Caki2 (cell line): ENCODE data around the gene ISYNA1. TPM values are rescaled to one million over a fixed set of nuclear protein-coding genes. Genes with fewer than 3 reads are reported as not detected.

Source experiments
- DNase-seq: peaks from one replicate; pipeline ENCODE4 v3.0.0-alpha.2; 2015; ENCODE audit warnings: low read depth
- in situ Hi-C: cut with HindIII; loops from 2 replicates; pipeline ENCODE4 v1.10.0; 2016; ENCODE audit warnings: low sequenced_read_pairs, low pct_unique_long_range_greater_than_20kb, mixed read lengths
- total RNA-seq: library from RNA; depleted of rRNA; stranded (reverse); fragments of >200 nt; shearing (Covaris generic); gene quantifications from 2 replicates; pipeline ENCODE4 v1.2.3, GENCODE V29; 2014; ENCODE audit warnings: low replicate concordance

The ISYNA1 gene
- total RNA-seq, 1 experiment from 2014 or later: 118 TPM

DNA sequence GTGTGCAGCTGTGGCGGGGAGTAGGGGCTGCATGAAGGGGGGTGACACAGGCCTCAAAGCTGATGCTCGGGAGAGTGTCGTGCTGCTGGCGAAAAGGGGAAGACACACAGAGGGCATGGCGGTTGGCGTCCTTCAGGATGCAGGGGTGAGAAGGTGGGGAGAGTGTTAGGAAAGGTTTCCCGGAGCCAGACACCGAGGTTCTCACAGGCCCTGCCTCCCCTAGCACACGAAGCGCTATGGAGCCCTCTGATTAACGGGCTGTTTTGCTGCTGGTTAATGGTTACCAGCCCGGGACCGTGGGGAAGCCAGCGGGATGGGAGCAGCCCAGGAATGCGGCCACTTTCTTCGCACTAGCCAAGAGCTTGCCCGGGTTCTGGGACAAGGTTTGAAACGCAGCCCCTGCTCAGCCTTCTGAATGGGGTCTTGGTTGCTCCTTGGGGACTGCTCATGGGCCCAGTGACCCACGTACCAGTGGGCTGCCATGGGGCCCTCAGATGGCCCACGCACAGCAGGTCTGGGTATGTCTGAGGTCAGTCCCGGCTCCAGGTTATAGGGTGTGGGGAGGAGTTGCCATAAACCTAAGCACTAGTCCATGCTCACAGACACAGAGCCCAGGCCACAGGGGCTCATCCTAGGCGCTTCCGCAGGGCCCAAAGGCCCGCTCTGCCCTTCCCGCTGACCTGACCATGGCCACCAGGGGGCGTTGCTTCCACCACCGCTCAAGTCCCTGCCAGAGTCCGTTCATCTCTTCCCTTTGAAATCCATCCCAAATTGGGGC lies 31.3 kb upstream of the ISYNA1 start:
- in situ Hi-C loops: no loop called here

DNA sequence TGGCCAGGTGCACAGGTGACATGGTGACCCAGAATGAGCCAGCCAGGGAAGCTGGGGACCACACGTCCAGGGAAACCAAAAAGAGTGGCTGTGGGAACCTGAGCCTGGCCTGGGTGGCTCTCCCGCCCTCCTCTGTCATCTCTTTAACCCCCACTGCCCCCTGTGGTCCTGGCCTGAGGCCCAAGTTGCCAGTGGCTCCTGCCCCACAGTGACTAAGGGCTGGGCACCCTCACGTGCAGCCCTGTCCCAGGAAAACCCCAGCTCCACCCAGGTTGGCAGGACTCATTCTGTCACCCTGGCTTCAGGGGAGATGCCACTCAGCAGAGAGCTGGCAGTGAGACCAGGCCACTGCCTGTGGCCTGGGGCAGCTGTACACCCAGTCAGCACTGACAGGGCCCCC lies 30.6 kb upstream of the ISYNA1 start:
- DNase-seq: peak; percentile 71

More for the DNA sequence above, 31.3 kb upstream of the ISYNA1 start:
- peak; percentile 80 for DNase-seq

DNA sequence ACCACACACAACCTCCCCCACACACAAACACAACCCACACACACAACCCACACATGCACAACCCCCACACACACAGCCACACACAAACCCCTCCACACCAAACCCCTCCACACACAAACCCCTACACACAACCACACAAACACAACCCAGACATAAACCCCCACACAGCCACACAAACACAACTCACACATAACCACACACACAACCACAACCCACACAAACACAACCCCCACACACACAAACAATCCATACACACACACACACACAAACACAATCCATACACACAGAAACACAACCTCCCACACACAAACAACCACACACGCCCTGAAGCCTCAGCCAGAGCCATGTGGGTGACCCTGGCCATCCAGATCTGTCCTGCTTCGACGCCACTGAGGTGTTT lies 30.0 kb upstream of the ISYNA1 start:
- in situ Hi-C loops: no loop called here
- no peak for DNase-seq

More for the DNA sequence above, 30.6 kb upstream of the ISYNA1 start:
- in situ Hi-C loops: no loop called here

DNA sequence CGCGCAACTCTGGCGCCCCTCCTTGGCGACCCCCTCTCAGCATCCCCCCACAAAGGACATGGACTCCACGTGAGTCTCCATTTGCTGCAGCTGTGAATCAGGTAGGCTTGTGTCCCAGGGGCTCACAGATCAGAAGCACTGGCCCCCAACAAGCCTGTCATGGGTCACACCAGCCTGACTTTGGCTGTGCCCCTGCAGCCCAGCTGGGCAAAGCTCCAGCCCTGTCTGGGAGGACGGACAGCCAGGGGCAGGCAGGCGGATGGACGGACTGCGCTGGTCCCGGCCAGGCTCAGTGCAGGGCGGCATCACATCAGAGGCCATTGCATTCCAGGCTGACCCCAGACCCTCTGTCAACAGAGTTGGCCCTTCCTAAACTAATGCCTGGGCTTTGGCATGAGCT lies 28.4 kb upstream of the ISYNA1 start:
- no peak for DNase-seq
- in situ Hi-C loops: no loop called here

DNA sequence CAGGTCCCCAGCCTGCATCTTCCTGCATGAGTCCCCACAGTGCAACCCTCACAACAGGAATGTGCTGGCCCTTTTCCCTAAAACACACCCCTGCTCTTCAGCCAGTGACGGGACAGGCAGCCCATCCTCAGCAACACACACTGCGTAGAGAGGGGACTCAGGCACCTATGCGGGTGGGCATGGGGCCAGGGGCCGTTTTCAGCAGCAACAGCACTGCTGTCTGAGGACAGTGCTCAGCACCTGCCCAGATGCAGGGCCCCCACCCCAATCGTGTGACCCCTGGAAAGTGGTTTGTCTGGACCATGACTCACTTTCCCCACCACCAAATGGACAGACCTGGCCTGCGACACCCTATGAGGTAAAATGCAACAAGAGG lies 28.0 kb upstream of the ISYNA1 start:
- in situ Hi-C loops: no loop called here
- no peak for DNase-seq

DNA sequence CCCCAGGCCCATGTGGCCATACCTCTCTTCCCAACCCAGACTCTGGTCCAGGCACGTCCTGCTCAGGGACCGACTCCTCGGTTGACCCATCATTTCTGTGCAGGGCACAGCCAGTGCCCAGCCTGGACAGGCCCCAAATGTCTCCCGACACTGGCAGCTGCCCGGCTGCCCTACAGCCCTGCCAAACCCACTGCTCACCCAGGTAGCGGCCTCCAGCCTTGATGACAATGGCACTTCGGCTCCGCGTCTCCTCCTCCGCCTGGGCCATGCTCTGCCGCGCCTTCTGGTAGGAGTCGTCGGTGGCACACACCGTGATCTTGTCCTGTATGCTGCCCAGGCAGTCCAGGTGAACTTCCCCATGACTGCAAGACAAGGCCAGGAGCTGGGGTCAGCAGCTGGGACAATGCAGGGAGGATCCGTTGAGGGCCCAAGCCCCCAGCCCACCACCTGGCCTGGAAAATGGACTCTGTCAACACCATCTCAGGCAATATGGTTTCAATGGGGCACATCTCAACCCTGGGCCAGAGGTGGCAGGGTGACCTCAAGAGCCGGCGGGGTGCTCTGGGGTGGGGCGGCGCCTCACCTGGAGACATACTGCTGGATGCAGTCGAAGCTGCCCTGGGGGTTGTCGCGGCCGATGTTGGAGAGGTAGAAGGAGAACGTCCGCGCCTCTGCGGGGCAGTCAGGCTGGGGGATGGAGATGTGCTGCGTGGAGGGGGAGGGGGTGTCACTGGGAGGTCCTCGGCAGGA lies 27.5 kb upstream of the ISYNA1 start:
- in situ Hi-C loops: no loop called here
- no peak for DNase-seq

DNA sequence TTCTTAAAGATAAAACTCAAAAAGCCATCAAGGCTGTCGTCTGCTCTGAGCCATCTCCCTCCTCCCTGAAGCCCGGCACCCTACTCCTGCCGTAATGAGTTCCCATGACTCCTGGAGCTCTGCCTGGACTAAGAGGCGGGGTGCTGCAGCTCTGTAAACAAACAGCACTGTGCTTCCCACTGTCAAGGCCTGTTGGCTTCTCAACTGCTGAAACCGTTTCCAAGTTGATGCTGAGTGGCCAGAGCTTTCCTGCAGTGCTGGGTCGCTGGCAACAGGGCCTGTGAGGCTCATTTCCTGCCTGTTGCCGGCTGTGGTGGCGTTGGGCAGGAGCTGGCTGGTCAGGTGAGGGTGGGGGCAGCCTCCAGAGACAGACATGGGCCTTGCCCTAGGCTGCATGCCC lies 26.7 kb upstream of the ISYNA1 start:
- in situ Hi-C loops: no loop called here
- DNase-seq: peak; percentile 71

DNA sequence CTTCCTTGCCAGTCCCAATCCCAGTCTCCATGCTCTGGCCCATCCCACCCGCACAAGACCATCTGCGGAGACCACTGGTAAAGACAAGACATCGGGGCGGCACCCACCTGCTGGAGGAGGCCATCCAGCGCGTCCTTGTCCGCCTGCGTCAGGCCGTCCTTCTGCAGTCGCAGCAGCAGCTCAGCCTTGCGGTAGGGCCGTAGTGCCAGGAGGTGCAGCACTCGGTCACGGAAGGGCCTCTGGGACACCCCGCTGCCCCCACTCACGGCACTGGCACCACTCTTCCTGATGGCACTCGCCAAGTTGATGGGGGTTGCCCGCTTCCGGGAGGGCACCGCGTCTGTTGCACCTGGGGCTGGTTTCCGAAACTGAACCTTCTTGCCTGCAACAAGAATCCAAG lies 23.5 kb upstream of the ISYNA1 start:
- DNase-seq: no peak
- in situ Hi-C loops: no loop called here

DNA sequence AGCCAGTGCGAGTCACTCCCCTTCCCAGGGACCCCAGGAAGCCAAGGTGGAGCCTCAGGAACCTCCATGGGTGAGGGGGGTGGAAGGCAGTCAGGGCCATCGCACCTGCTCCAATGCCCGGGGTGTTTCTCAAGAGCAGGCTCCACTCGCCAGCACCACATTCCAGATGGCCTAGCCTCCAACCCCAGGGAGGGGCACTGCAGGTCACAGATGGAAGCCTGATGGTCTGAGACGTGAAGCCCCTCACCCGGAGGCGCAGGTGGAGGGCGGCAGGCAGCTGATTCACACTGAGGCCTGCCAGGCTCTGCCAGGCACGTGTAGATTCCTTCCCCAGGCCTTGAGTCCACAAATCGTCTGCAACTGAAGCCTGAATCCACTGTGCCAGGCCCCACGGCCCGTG lies 23.0 kb upstream of the ISYNA1 start:
- in situ Hi-C loops: no loop called here
- DNase-seq: no peak

DNA sequence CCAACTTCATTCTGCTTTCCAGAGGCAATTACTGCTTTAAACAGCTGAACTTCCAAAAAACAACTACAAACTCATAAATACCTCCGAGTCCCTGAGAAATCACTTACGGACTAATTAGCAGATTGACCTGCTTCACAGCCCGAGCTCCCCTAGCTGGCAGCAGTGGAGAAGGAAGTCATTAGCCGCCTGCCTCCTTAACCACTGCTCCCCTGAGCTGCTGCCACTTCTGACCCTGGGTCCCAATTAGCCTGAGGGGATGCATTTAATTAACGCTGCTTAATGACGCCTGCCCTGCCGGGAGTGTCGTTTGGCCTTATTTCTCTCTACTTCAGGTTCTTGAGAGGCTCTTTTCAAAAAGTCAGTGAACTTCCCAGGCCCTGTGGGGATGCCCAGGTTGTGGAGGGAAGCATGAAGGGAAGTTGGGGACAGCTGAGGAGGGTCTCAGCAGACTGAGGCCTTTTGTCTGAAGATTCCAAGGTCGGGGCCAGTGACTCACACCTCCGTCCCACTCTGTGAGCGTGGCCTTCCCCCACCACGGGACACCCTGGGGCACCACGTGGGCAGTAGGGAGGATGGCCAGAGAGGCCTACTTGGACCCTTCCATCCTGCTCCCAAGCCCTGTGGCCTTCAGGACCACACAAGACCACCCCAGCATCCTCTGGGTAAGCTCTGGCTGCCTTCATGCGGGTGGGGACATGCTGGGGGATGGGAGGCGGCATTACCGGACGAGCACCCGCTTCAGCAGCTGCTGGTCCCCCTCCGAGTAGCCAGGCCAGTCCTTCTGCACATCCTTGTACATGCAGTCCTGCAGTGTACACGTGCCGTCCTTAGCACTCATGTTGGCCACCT lies 19.8 kb upstream of the ISYNA1 start:
- no peak for DNase-seq
- in situ Hi-C loops: no loop called here

DNA sequence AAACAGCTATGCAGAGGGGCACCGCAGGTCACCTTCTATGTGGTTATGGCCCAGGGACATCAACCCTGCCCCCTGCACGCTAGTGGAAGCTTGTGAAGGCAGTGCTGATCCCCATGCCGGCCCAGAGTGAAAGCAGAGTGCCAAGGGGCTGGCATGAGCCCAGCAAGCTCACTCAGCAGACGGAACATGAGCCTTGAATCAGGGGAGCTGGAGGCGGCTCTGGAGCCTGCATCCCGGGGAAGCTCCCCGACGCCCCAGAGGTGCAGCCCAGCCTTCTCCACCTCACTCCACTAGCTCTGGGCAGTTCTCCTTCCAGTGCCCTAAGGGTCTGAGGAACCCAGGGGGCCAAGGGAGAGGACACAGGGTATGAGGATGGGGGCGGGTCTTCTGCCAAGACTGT lies 19.0 kb upstream of the ISYNA1 start:
- DNase-seq: no peak
- in situ Hi-C loops: no loop called here

DNA sequence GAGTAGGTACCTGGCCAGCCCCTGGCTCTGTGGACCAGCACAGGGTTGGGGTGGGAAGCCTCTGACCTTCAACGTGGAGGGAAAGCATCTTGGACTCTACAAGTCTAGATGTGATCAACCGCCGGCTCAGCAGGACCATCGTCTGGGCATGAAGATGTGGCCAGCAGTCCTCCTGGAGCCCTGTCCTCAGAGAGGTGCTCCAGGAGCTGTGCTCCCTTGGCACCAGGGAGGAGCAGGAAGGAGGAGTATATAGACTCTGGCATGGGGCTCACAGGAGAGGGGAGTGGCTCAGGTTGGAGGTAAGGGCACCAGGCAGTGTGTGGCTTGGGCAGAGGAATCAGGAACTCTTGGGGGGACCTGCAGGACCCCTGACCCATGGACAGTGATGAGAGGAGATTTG lies 18.3 kb upstream of the ISYNA1 start:
- in situ Hi-C loops: no loop called here

DNA sequence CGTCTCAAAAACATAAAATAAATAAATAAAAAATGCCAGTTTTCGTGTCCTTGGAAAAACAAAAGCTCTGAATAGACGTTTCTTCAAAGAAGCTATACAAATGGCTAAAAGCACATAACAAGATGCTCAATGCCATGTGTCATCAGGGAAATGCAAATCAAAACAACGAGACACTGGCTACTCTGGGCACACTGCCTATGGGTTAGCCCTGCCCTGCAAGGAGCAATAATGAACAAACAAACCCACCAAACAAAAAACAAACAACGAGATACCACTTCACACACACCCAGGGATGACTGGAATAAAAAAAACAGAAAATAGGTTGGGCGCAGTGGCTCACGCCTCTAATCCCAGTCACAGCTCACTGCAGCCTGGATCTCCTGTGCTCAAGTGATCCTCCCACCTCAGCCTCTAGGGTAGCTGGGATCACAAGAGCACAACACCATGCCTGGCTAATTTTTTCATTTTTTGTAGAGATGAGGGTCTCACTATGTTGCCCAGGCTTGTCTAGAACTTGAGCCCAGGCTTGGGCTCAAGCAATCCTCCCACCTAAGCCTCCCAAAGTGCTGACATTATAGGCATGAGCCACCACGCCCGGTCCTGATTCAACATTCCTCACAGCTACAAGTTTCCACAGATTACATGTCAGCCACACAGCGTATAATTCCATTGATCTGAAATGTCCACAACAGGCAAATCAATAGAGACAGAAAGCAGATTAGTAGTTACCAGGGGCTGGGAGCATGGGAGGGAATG lies 15.5 kb upstream of the ISYNA1 start:
- peak; percentile 71 for DNase-seq
- in situ Hi-C loops: no loop called here

More for the DNA sequence above, 18.3 kb upstream of the ISYNA1 start:
- no peak for DNase-seq

DNA sequence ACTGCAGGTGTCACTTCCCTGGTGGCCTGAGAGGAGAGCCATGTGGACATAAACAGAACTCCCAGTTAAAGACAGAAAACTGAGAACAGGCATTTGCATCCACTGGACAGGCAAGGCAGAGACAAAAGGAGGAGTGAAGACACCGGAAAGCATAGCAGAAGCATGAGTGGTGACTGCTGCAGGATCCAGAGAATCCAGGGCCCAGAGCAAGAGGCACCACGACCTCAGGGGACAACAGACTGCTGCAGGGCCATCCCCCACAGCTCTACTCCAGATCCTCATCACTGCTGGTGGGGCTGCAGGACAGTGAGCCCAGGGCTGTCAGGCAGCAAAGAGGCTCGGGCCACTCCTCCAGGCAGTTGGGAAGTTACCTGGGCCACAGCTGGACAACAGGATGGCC lies 14.5 kb upstream of the ISYNA1 start:
- in situ Hi-C loops: no loop called here
- DNase-seq: no peak

DNA sequence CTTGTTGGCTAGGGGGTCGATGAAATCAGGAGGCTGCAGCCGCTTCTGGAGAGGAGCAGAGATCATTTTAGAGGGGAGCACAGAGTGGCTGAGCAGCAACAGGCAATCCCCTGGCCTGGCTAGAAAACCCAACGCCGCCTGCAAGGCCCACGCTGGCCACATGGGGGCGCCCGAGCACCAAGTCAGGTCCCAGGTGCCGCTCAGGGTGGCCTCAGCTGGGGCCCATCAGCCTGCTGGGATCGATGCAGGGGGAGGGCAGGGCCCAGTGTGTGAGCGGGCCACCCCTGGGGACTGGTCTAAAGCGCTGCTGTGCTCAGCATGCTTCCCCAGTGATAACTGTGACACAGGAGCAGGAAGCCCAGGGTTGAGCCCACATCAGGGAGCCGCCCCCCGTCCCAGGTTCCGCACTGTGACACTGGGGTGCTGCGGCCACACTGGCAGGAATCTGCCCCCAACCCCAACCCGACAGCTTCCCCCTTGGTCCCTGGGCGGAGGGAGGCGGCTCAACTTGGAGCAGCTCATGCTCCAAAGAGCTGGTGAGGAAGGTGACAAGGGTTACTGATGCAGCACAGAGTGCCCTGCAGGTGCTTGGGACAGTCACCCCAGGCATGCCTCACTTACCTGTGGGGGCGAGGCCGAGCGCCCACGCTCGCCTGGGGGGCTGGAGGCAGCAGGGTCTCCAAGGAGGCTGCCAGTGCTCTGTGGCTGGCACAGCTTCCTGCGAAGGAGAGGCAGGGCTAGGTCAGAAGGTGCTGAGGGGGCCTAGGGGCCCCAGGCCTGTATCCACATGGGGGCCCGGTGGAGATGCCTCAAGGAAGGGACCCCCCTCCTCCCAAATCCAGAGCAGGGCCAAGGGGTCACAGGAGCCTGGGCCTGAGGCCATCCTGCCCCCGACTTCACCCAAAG lies 13.3 kb upstream of the ISYNA1 start:
- in situ Hi-C loops: no loop called here
- DNase-seq: peak; percentile 53

DNA sequence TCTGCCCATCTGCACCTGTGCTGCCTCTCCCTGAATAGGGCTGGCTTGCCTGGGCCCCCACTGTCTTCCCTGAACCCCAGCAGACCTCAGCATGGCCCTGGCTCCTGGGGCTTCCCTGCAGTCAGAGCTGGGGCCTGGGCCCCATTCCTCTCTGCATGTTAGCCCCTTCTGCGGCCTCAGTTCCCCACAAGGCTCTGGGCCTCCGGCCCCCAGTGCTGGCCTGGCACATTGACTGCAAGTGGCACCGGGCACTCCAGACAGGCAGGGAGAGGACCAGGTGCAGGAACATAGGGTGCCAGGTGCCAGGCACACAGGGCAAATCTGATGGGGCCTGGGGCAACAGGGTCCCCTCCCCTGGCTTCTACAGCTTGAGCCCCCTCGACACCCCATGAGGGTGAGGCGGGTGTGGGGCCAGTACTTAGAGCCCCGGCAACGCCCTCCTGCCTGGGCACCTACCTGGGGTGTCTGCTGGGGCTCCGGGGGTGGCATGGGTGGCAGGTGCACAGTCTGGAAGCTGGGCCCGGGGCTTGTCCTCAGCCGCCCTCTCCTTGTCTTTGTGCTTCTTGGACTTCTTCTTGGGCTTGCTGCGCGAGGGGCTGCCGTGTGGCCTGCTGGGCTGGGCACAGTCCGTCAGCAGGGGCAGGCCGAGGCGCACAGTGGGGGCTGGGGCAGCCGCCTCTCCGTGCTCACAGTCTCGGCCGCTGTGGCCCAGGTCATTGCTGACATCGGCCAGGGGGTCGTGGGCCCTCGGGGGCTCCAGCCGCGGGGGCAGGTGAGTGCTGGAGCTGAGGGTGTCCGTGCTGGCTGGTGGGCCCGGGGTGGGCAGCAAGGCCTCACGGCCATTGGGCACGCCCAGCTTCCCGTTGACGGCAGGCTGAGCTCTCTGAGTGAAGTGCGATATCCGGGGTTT lies 12.3 kb upstream of the ISYNA1 start:
- DNase-seq: no peak
- in situ Hi-C loops: no loop called here
